IMR-90 (cell line): Measurements from ENCODE around the gene TAF4. TPM values are rescaled to one million over a fixed set of nuclear protein-coding genes. Genes with fewer than 3 reads are reported as not detected.

Source experiments
- ATAC-seq: fragments of 200-7000 bp; cut with Tn5 transposase; 2 replicates; pipeline ENCODE4 v1.9.1; 2020; ENCODE audit warnings: low read depth, mild to moderate bottlenecking, moderate library complexity
- BruUV-seq: library from RNA; stranded (reverse); fragments of 400-500 nt; replicated peaks from 2 replicates; lab custom pipeline; 2021; lab: Mats Ljungman, UMichigan
- CTCF ChIA-PET: fragments of 300-600 bp; formaldehyde crosslinking; extraction: SDS; loops from one replicate; lab custom pipeline; 2021; ENCODE audit warnings: antibody characterized with exemption; lab: Yijun Ruan, JAX
- POLR2A ChIA-PET: fragments of 300-600 bp; sonication (Branson Sonifier 250); formaldehyde crosslinking; loops from one replicate; lab custom pipeline; 2022; ENCODE audit warnings: antibody characterized with exemption; ENCODE audit not compliant: unreplicated experiment; lab: Charles Lee
- DNase-seq: peaks from one replicate; pipeline ENCODE4 v3.0.0; 2013
- H2AFZ ChIP-seq: replicated peaks from 2 replicates; pipeline ENCODE3; 2013; ENCODE audit warnings: low read length, mild to moderate bottlenecking; ENCODE audit not compliant: poor library complexity
- H2AK5ac ChIP-seq: 2 replicates; pipeline ENCODE4 v1.6.1; 2013; ENCODE audit warnings: low read depth, low read length, inconsistent platforms
- H2AK9ac ChIP-seq: replicated peaks from 2 replicates; pipeline ENCODE3; 2013; ENCODE audit warnings: mild to moderate bottlenecking, low read depth, low read length, moderate library complexity; ENCODE audit not compliant: poor library complexity
- H2BK120ac ChIP-seq: 2 replicates; pipeline ENCODE4 v1.6.1; 2013; ENCODE audit warnings: low read depth, low read length, inconsistent platforms
- H2BK15ac ChIP-seq: 3 replicates; pipeline ENCODE4 v1.6.1; 2013; ENCODE audit warnings: low read depth, low read length, inconsistent platforms
- H2BK20ac ChIP-seq: 2 replicates; pipeline ENCODE4 v1.6.1; 2013; ENCODE audit warnings: low read depth, mild to moderate bottlenecking, inconsistent platforms, low read length, moderate library complexity
- H2BK5ac ChIP-seq: 2 replicates; pipeline ENCODE4 v1.6.1; 2013; ENCODE audit warnings: mild to moderate bottlenecking, low read depth, low read length, inconsistent platforms; ENCODE audit not compliant: poor library complexity, severe bottlenecking
- H3K14ac ChIP-seq: replicated peaks from 2 replicates; pipeline ENCODE4 v1.6.1; 2013; ENCODE audit warnings: low read depth, low read length, inconsistent platforms
- H3K18ac ChIP-seq: 2 replicates; pipeline ENCODE4 v1.6.1; 2013; ENCODE audit warnings: low read depth, low read length, control low read depth
- H3K23ac ChIP-seq: 2 replicates; pipeline ENCODE4 v1.6.1; 2013; ENCODE audit warnings: low read depth, low read length, inconsistent platforms
- H3K27ac ChIP-seq: 2 replicates; pipeline ENCODE4 v1.5.1; 2013; ENCODE audit warnings: mild to moderate bottlenecking, control low read depth, low read length; ENCODE audit not compliant: insufficient read depth
- H3K27me3 ChIP-seq: 2 replicates; pipeline ENCODE4 v1.6.1; 2013; ENCODE audit warnings: low read length; ENCODE audit not compliant: control insufficient read depth, insufficient read depth
- H3K36me3 ChIP-seq: 2 replicates; pipeline ENCODE4 v1.6.1; 2013; ENCODE audit warnings: low read length, mixed read lengths; ENCODE audit not compliant: control insufficient read depth, insufficient read depth
- H3K4ac ChIP-seq: 2 replicates; pipeline ENCODE4 v1.6.1; 2013; ENCODE audit warnings: low read depth, low read length, inconsistent platforms
- H3K4me1 ChIP-seq: 2 replicates; pipeline ENCODE4 v1.6.1; 2013; ENCODE audit warnings: low read length, mixed read lengths; ENCODE audit not compliant: control insufficient read depth, insufficient read depth
- H3K4me2 ChIP-seq: 2 replicates; pipeline ENCODE4 v1.6.1; 2013; ENCODE audit warnings: low read depth, mild to moderate bottlenecking, control low read depth, low read length, moderate library complexity
- H3K4me3 ChIP-seq: 2 replicates; pipeline ENCODE4 v1.5.1; 2013; ENCODE audit warnings: low read depth, mild to moderate bottlenecking, control low read depth, low read length, moderate library complexity; ENCODE audit not compliant: insufficient read depth
- H3K56ac ChIP-seq: 2 replicates; pipeline ENCODE4 v1.6.1; 2013; ENCODE audit warnings: low read length, inconsistent platforms; ENCODE audit not compliant: insufficient read depth; ENCODE audit errors: extremely low read depth
- H3K79me1 ChIP-seq, 2 experiments: 2 replicates each; pipeline ENCODE4 v1.6.1; 2013; ENCODE audit warnings: low read length in 2 of 2, inconsistent platforms in 1 of 2, low read depth in 1 of 2
- H3K9ac ChIP-seq: 2 replicates; pipeline ENCODE4 v1.6.1; 2013; ENCODE audit warnings: low read depth, low read length, control low read depth
- H3K9me1 ChIP-seq: 2 replicates; pipeline ENCODE4 v1.6.1; 2013; ENCODE audit warnings: low read length, inconsistent platforms; ENCODE audit not compliant: insufficient read depth
- H3K9me3 ChIP-seq: 2 replicates; pipeline ENCODE4 v1.6.1; 2013; ENCODE audit warnings: low read length; ENCODE audit not compliant: control insufficient read depth, insufficient read depth
- H4K20me1 ChIP-seq: 2 replicates; pipeline ENCODE4 v1.6.1; 2013; ENCODE audit warnings: low read length, inconsistent platforms; ENCODE audit not compliant: insufficient read depth
- H4K5ac ChIP-seq: 2 replicates; pipeline ENCODE4 v1.6.1; 2013; ENCODE audit warnings: mild to moderate bottlenecking, low read depth, low read length, control low read depth
- H4K8ac ChIP-seq, 2 experiments: 2 replicates each; pipeline ENCODE4 v1.6.1; 2013; ENCODE audit warnings: low read depth in 2 of 2, low read length in 2 of 2, control low read depth in 1 of 2, inconsistent platforms in 1 of 2
- H4K91ac ChIP-seq: 2 replicates; pipeline ENCODE4 v1.6.1; 2013; ENCODE audit warnings: low read depth, low read length, inconsistent platforms; ENCODE audit not compliant: insufficient read depth
- CEBPB ChIP-seq: IDR thresholded peaks from 2 replicates; pipeline ENCODE4 v1.6.1; 2012; ENCODE audit warnings: low read depth, low read length, improper control_type of control experiment
- CHD1 ChIP-seq: IDR thresholded peaks from 2 replicates; pipeline ENCODE4 v1.6.1; 2012; ENCODE audit warnings: low read depth, low read length, improper control_type of control experiment
- CTCF ChIP-seq: conservative IDR thresholded peaks from 2 replicates; pipeline ENCODE4 v1.5.1; 2012; ENCODE audit warnings: mild to moderate bottlenecking, low read depth, low read length, improper control_type of control experiment
- MAFK ChIP-seq: IDR thresholded peaks from 2 replicates; pipeline ENCODE4 v1.6.1; 2012; ENCODE audit warnings: low read depth, low read length, improper control_type of control experiment
- MAZ ChIP-seq: IDR thresholded peaks from 2 replicates; pipeline ENCODE4 v1.6.1; 2012; ENCODE audit warnings: low read depth, mild to moderate bottlenecking, low read length, improper control_type of control experiment, moderate library complexity, borderline replicate concordance
- MXI1 ChIP-seq: IDR thresholded peaks from 2 replicates; pipeline ENCODE4 v1.6.1; 2012; ENCODE audit warnings: low read depth, mild to moderate bottlenecking, low read length, moderate library complexity, borderline replicate concordance
- NFE2L2 ChIP-seq: fragments of 150-350 bp; IDR thresholded peaks from 2 replicates; pipeline ENCODE4 v1.6.1; 2016; ENCODE audit warnings: low read depth, mild to moderate bottlenecking, low read length
- POLR2A ChIP-seq: IDR thresholded peaks from 2 replicates; pipeline ENCODE4 v1.6.1; 2012; ENCODE audit warnings: mild to moderate bottlenecking, low read depth, low read length
- RCOR1 ChIP-seq: IDR thresholded peaks from 2 replicates; pipeline ENCODE4 v1.6.1; 2012; ENCODE audit warnings: mild to moderate bottlenecking, low read length, improper control_type of control experiment; ENCODE audit not compliant: insufficient replicate concordance
- RFX5 ChIP-seq: IDR thresholded peaks from 2 replicates; pipeline ENCODE4 v1.8.0; 2012; ENCODE audit warnings: low read depth, mild to moderate bottlenecking, low read length, moderate library complexity
- SMC3 ChIP-seq: fragments of 150-350 bp; IDR thresholded peaks from 2 replicates; pipeline ENCODE4 v1.6.1; 2016; ENCODE audit warnings: low read depth, mild to moderate bottlenecking, antibody characterized with exemption, low read length, moderate library complexity
- WGBS, 2 experiments: methylation state at CpG; one replicate each; pipeline versions ENCODE4 v1.1.5 to v1.1.7; 2013; ENCODE audit warnings: missing lambda C conversion rate in 2 of 2; ENCODE audit not compliant: insufficient read length in 1 of 2; ENCODE audit errors: extremely low coverage in 2 of 2; 5-methylcytosine and 5-hydroxymethylcytosine counted together
- dilution Hi-C: fragments of 300-500 bp; cut with HindIII; formaldehyde crosslinking; loops from one replicate; pipeline ENCODE4 v1.14.3; 2018; ENCODE audit warnings: low sequenced_read_pairs; ENCODE audit not compliant: unreplicated experiment
- in situ Hi-C: fragments of 300-500 bp; cut with MboI; formaldehyde crosslinking; loops from 3 replicates; pipeline ENCODE4 v1.14.3; 2019; ENCODE audit warnings: low sequenced_read_pairs, inconsistent platforms, mixed read lengths
- intact Hi-C: fragments of 100-400 bp; cut with micrococcal nuclease; formaldehyde crosslinking; loops from 2 replicates; pipeline ENCODE4 v1.10.0; 2022
- polyA plus RNA-seq, 3 experiments: library from polyadenylated mRNA; depleted of rRNA; stranded (reverse); fragments of >200 nt; gene quantifications; 2 replicates each; pipeline ENCODE4 v1.2.3, GENCODE V29; 2012; ENCODE audit warnings: low replicate concordance in 1 of 3
- total RNA-seq: library from RNA; depleted of rRNA; stranded (reverse); fragments of >200 nt; gene quantifications from 2 replicates; pipeline ENCODE4 v1.2.3, GENCODE V29; 2012

The TAF4 gene
- total and polyA plus RNA-seq, 2 of the 4 experiments (the other 2 are of a cell fraction): 1.4 to 5.1 TPM

GRCh38 chr20:61927193-61927825 lies 138.4 kb downstream of the TAF4 start:
- no peak for ATAC-seq
- no peak for DNase-seq
- no peak overlapping the region for H3K18ac ChIP-seq
- no peak overlapping the region for H2AK5ac ChIP-seq
- H3K9ac ChIP-seq: no peak overlapping the region
- BruUV-seq: no TSS peak
- no peak overlapping the region for H2AK9ac ChIP-seq
- H3K4me3 ChIP-seq: no peak overlapping the region
- intact Hi-C loops: no loop called here
- H3K4ac ChIP-seq: no peak overlapping the region
- H2BK5ac ChIP-seq: no peak overlapping the region
- no peak overlapping the region for H4K91ac ChIP-seq
- no peaks in the 10 kb centered on the region; the same call in 1 of the 2 replicates for H3K9me3 ChIP-seq
- TF ChIP-seq SMC3 (no peak), MAFK (no peak), CTCF (no peak), MXI1 (no peak), POLR2A (no peak), CEBPB (no peak), RCOR1 (no peak), MAZ (no peak), RFX5 (no peak), NFE2L2 (no peak), CHD1 (no peak)
- POLR2A ChIA-PET: no interaction called here
- H2BK20ac ChIP-seq: no peak overlapping the region
- H4K20me1 ChIP-seq: no peaks in the 10 kb centered on the region
- H3K14ac ChIP-seq: no peak overlapping the region
- CTCF ChIA-PET: no interaction called here
- WGBS, 2 experiments: 93% methylated on average over 7 of the region's 21 CpGs; no CpG with 5 or more reads in 1 of the 2 experiments
- H2BK120ac ChIP-seq: no peak overlapping the region
- no peaks in the 10 kb centered on the region for H3K4me1 ChIP-seq
- no peaks in the 10 kb centered on the region for H3K27me3 ChIP-seq
- H3K9me1 ChIP-seq: no peaks in the 10 kb centered on the region; the same call in 1 of the 2 replicates
- H3K56ac ChIP-seq: no peak overlapping the region
- no peak overlapping the region for H2AFZ ChIP-seq
- H2BK15ac ChIP-seq: no peak overlapping the region
- no peak overlapping the region for H3K4me2 ChIP-seq
- no peak overlapping the region for H3K27ac ChIP-seq
- dilution Hi-C loops: no loop called here
- no peak overlapping the region for H4K5ac ChIP-seq
- in situ Hi-C loops: no loop called here
- H3K23ac ChIP-seq: no peak overlapping the region
- H3K36me3 ChIP-seq: no peaks in the 10 kb centered on the region
- H4K8ac ChIP-seq: no peak overlapping the region
- H3K79me1 ChIP-seq: no peaks in the 10 kb centered on the region
